ENCODE results near the gene KCNIP1.

Gene KCNIP1

GRCh38 chr5:170773024-170773985 lies 269.5 kb downstream of the KCNIP1 start:
- Histone ChIP-seq H3K4me1 (ENCODE audit: control insufficient read depth in 2 of 2, insufficient read depth in 2 of 2, low read length in 2 of 2) (peaks cover 0 to 23% of the 10 kb centered on the region in 2 donors), H3K9ac (ENCODE audit: low read depth in 1 of 2, low read length in 2 of 2) (no peak overlapping the region), H3K9me3 (ENCODE audit: control insufficient read depth in 2 of 2, low read length in 2 of 2) (no peaks in the 10 kb centered on the region), H3K4me3 (ENCODE audit: low read length in 2 of 2) (no peak overlapping the region), H3K36me3 (ENCODE audit: control insufficient read depth in 2 of 2, insufficient read depth in 2 of 2, low read length in 2 of 2) (no peaks in the 10 kb centered on the region), H3K27me3 (ENCODE audit: control insufficient read depth in 2 of 2, insufficient read depth in 2 of 2, low read length in 2 of 2) (no peaks in the 10 kb centered on the region), H3K27ac (ENCODE audit: low read depth in 2 of 2, low read length in 2 of 2) (peak overlapping the region; percentile 26 to 83)

- H3K4me3 ChIP-seq (ENCODE audit: low read length in 2 of 2) = no peak overlapping the region
- H3K27me3 ChIP-seq (ENCODE audit: control insufficient read depth in 2 of 2, insufficient read depth in 2 of 2, low read length in 2 of 2) = no peaks in the 10 kb centered on the region
- no peak overlapping the region for H3K9ac ChIP-seq (ENCODE audit: low read depth in 1 of 2, low read length in 2 of 2)
- no peaks in the 10 kb centered on the region for H3K9me3 ChIP-seq (ENCODE audit: control insufficient read depth in 2 of 2, low read length in 2 of 2)
- H3K27ac ChIP-seq (ENCODE audit: low read depth in 2 of 2, low read length in 2 of 2) = no peak overlapping the region
- peaks cover 0 to 23% of the 10 kb centered on the region in 2 donors for H3K4me1 ChIP-seq (ENCODE audit: control insufficient read depth in 2 of 2, insufficient read depth in 2 of 2, low read length in 2 of 2)
- no peaks in the 10 kb centered on the region for H3K36me3 ChIP-seq (ENCODE audit: control insufficient read depth in 2 of 2, insufficient read depth in 2 of 2, low read length in 2 of 2)
These were observed 271.0 kb downstream of the KCNIP1 start for GRCh38 chr5:170774831-170775230.

GRCh38 chr5:170781946-170782345 lies 278.1 kb downstream of the KCNIP1 start:
- Histone ChIP-seq H3K27ac (ENCODE audit: low read depth in 2 of 2, low read length in 2 of 2) (no peak overlapping the region), H3K9ac (ENCODE audit: low read depth in 1 of 2, low read length in 2 of 2) (no peak overlapping the region), H3K9me3 (ENCODE audit: control insufficient read depth in 2 of 2, low read length in 2 of 2) (no peaks in the 10 kb centered on the region), H3K4me3 (ENCODE audit: low read length in 2 of 2) (no peak overlapping the region), H3K36me3 (ENCODE audit: control insufficient read depth in 2 of 2, insufficient read depth in 2 of 2, low read length in 2 of 2) (no peaks in the 10 kb centered on the region), H3K27me3 (ENCODE audit: control insufficient read depth in 2 of 2, insufficient read depth in 2 of 2, low read length in 2 of 2) (no peaks in the 10 kb centered on the region), H3K4me1 (ENCODE audit: control insufficient read depth in 2 of 2, insufficient read depth in 2 of 2, low read length in 2 of 2) (no peaks in the 10 kb centered on the region)

GRCh38 chr5:170782438-170782837 lies 278.6 kb downstream of the KCNIP1 start:
- Histone ChIP-seq H3K36me3 (ENCODE audit: control insufficient read depth in 2 of 2, insufficient read depth in 2 of 2, low read length in 2 of 2) (no peaks in the 10 kb centered on the region), H3K27me3 (ENCODE audit: control insufficient read depth in 2 of 2, insufficient read depth in 2 of 2, low read length in 2 of 2) (no peaks in the 10 kb centered on the region), H3K9ac (ENCODE audit: low read depth in 1 of 2, low read length in 2 of 2) (no peak overlapping the region), H3K9me3 (ENCODE audit: control insufficient read depth in 2 of 2, low read length in 2 of 2) (no peaks in the 10 kb centered on the region), H3K4me3 (ENCODE audit: low read length in 2 of 2) (no peak overlapping the region), H3K27ac (ENCODE audit: low read depth in 2 of 2, low read length in 2 of 2) (no peak overlapping the region), H3K4me1 (ENCODE audit: control insufficient read depth in 2 of 2, insufficient read depth in 2 of 2, low read length in 2 of 2) (no peaks in the 10 kb centered on the region)

- Histone ChIP-seq H3K4me3 (ENCODE audit: low read length in 2 of 2) (no peak within 1 kb of the TSS), H3K27me3 (ENCODE audit: control insufficient read depth in 2 of 2, insufficient read depth in 2 of 2, low read length in 2 of 2) (no peaks in the 10 kb centered on the region), H3K36me3 (ENCODE audit: control insufficient read depth in 2 of 2, insufficient read depth in 2 of 2, low read length in 2 of 2) (no peaks in the 10 kb centered on the region), H3K9ac (ENCODE audit: low read depth in 1 of 2, low read length in 2 of 2) (no peak within 1 kb of the TSS), H3K4me1 (ENCODE audit: control insufficient read depth in 2 of 2, insufficient read depth in 2 of 2, low read length in 2 of 2) (no peaks in the 10 kb centered on the region), H3K27ac (ENCODE audit: low read depth in 2 of 2, low read length in 2 of 2) (no peak within 1 kb of the TSS), H3K9me3 (ENCODE audit: control insufficient read depth in 2 of 2, low read length in 2 of 2) (no peaks in the 10 kb centered on the region)
These were observed 279.9 kb downstream of the KCNIP1 start, which contains the start of gene GABRP for GRCh38 chr5:170783498-170784247. GABRP (plus strand) TSS chr5:170783725; CDS start chr5:170788616, 4,891 bp downstream.

GRCh38 chr5:170785416-170785815 lies 281.6 kb downstream of the KCNIP1 start:
- H3K9me3 ChIP-seq (ENCODE audit: control insufficient read depth in 2 of 2, low read length in 2 of 2) = no peaks in the 10 kb centered on the region
- H3K4me1 ChIP-seq (ENCODE audit: control insufficient read depth in 2 of 2, insufficient read depth in 2 of 2, low read length in 2 of 2) = no peaks in the 10 kb centered on the region
- no peak overlapping the region for H3K27ac ChIP-seq (ENCODE audit: low read depth in 2 of 2, low read length in 2 of 2)
- no peak overlapping the region for H3K9ac ChIP-seq (ENCODE audit: low read depth in 1 of 2, low read length in 2 of 2)
- H3K36me3 ChIP-seq (ENCODE audit: control insufficient read depth in 2 of 2, insufficient read depth in 2 of 2, low read length in 2 of 2) = no peaks in the 10 kb centered on the region
- no peak overlapping the region for H3K4me3 ChIP-seq (ENCODE audit: low read length in 2 of 2)
- no peaks in the 10 kb centered on the region for H3K27me3 ChIP-seq (ENCODE audit: control insufficient read depth in 2 of 2, insufficient read depth in 2 of 2, low read length in 2 of 2)

All from mucosa of rectum (tissue), 2 donors.